ENCODE results near the gene LPCAT1. TPM values are rescaled to one million over a fixed set of nuclear protein-coding genes. Genes with fewer than 3 reads are reported as not detected.

LPCAT1 gene
- total RNA-seq, 4 donors from 2014 or later, result 23.4 to 45.3 (median 26.8) TPM

DNA sequence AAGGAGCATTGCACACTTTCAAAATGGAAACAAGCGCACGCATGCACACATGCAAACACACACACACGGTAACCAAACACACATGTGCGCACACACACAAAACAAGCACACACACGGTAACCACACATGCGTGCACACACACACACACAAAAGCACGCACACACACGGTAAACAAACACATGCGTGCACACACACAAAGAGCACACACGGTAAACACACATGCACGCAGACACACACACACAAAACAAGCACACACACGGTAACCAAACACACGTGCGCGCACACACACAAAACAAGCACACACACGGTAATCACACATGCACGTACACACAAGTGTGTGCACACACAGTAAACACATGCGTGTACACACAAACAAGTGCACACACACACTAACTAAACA is 59.2 kb downstream of the LPCAT1 start:
- H3K36me3 ChIP-seq, result peaks cover 0 to 62% (median 0%) of the 10 kb centered on the region in 3 donors
- TF ChIP-seq EP300 (IDR thresholded peaks at IDR 0.05), result no peak
- TF ChIP-seq, protein P1, sequence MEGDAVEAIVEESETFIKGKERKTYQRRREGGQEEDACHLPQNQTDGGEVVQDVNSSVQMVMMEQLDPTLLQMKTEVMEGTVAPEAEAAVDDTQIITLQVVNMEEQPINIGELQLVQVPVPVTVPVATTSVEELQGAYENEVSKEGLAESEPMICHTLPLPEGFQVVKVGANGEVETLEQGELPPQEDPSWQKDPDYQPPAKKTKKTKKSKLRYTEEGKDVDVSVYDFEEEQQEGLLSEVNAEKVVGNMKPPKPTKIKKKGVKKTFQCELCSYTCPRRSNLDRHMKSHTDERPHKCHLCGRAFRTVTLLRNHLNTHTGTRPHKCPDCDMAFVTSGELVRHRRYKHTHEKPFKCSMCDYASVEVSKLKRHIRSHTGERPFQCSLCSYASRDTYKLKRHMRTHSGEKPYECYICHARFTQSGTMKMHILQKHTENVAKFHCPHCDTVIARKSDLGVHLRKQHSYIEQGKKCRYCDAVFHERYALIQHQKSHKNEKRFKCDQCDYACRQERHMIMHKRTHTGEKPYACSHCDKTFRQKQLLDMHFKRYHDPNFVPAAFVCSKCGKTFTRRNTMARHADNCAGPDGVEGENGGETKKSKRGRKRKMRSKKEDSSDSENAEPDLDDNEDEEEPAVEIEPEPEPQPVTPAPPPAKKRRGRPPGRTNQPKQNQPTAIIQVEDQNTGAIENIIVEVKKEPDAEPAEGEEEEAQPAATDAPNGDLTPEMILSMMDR (IDR thresholded peaks at IDR 0.05), result no peak
- no peak for TF ChIP-seq POLR2A (IDR thresholded peaks at IDR 0.05)
- DNase-seq (ENCODE audit: low spot score in 2 of 2), result no peak
- no peaks in the 10 kb centered on the region for H3K9me3 ChIP-seq
- no peak overlapping the region for H3K4me3 ChIP-seq
- H3K27me3 ChIP-seq, result no peaks in the 10 kb centered on the region
- H3K27ac ChIP-seq, result no peak overlapping the region
- H3K4me1 ChIP-seq, result no peaks in the 10 kb centered on the region
- 91 to 92% methylated on average over 18 of the region's 18 CpGs for WGBS, 2 donors

- 86 to 93% methylated on average over 9 to 14 of the region's 14 CpGs for WGBS, 2 donors
- Histone ChIP-seq H3K9me3 (no peaks in the 10 kb centered on the region), H3K27me3 (no peaks in the 10 kb centered on the region), H3K36me3 (peaks cover 0 to 60% (median 0%) of the 10 kb centered on the region in 3 donors), H3K4me1 (no peaks in the 10 kb centered on the region), H3K4me3 (no peak overlapping the region), H3K27ac (no peak overlapping the region)
- DNase-seq (ENCODE audit: low spot score in 2 of 2), result no peak
- TF ChIP-seq POLR2A (IDR thresholded peaks at IDR 0.05), result no peak
- TF ChIP-seq EP300 (IDR thresholded peaks at IDR 0.05), result no peak
Observed at GRCh38 chr5:1464096-1464446, 59.7 kb downstream of the LPCAT1 start.

DNA sequence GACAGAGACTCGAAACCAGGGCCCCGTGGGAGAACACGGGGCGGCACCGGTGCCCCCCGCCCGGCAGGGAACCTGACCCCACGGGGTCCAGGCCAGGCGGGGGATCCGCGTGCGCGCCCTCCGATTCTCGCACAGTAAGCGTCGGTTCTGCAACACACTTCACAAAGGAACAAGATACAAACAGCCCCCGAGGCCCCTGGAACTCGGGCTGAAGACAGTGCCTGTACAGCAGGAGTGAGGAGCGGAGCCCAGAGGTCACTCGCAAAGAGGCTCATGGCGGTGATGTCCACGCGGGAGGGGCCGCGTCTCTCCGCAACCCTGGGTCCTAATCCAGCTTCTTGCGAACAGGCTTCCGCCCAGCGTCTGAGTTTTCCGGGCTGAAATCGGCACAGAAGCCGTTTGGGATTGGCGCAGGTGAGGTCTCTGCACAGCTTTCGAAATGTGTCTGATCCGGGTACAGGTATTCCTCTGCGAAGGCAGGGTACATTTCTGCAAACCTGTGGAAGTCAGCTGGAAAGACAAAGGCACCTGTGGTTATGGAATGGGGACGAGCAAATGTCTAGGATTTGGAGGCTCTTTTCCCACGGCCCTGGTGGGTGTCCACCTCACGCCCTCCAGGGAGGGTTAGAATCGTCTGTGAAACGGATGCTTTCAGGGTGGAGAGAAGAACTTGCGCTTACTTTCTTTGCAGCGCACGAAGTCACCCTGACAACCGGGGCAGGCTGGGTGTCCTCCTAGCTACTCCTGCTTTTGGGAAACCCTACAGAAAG is 60.2 kb downstream of the LPCAT1 start:
- Histone ChIP-seq H3K4me1 (no peaks in the 10 kb centered on the region), H3K27me3 (no peaks in the 10 kb centered on the region), H3K36me3 (peaks cover 0 to 60% (median 0%) of the 10 kb centered on the region in 3 donors), H3K4me3 (no peak overlapping the region), H3K27ac (no peak overlapping the region), H3K9me3 (no peaks in the 10 kb centered on the region)
- TF ChIP-seq EP300 (IDR thresholded peaks at IDR 0.05), result no peak
- TF ChIP-seq, protein P1 (IDR thresholded peaks at IDR 0.05), result no peak
- TF ChIP-seq POLR2A (IDR thresholded peaks at IDR 0.05), result no peak
- no peak for DNase-seq (ENCODE audit: low spot score in 2 of 2)
- 93 to 95% methylated on average over 46 of the region's 46 CpGs for WGBS, 2 donors

- H3K4me3 ChIP-seq, result no peak overlapping the region
Observed at GRCh38 chr5:1462358-1462757, 61.4 kb downstream of the LPCAT1 start.

GRCh38 chr5:1461396-1461795 is 62.4 kb downstream of the LPCAT1 start:
- Histone ChIP-seq H3K27ac (no peak overlapping the region), H3K27me3 (no peaks in the 10 kb centered on the region), H3K36me3 (peaks cover 0 to 41% (median 0%) of the 10 kb centered on the region in 3 donors), H3K4me3 (no peak overlapping the region), H3K4me1 (no peaks in the 10 kb centered on the region), H3K9me3 (peaks cover 0 to 3% (median 0%) of the 10 kb centered on the region in 4 donors)
- DNase-seq (ENCODE audit: low spot score in 2 of 2), result no peak
- WGBS, 2 donors, result 86 to 89% methylated on average over 10 of the region's 10 CpGs
- TF ChIP-seq POLR2A (IDR thresholded peaks at IDR 0.05) (no peak), EP300 (IDR thresholded peaks at IDR 0.05) (no peak)
- TF ChIP-seq, protein P1 (IDR thresholded peaks at IDR 0.05), result no peak

More at GRCh38 chr5:1462358-1462757, 61.4 kb downstream of the LPCAT1 start:
- TF ChIP-seq POLR2A (IDR thresholded peaks at IDR 0.05) (no peak), EP300 (IDR thresholded peaks at IDR 0.05) (no peak)
- TF ChIP-seq, protein P1 (IDR thresholded peaks at IDR 0.05), result no peak
- Histone ChIP-seq H3K27ac (no peak overlapping the region), H3K4me1 (no peaks in the 10 kb centered on the region), H3K9me3 (no peaks in the 10 kb centered on the region), H3K27me3 (no peaks in the 10 kb centered on the region), H3K36me3 (peaks cover 0 to 51% (median 0%) of the 10 kb centered on the region in 3 donors)
- WGBS, 2 donors, result 87 to 88% methylated on average over 17 to 20 of the region's 20 CpGs
- DNase-seq (ENCODE audit: low spot score in 2 of 2), result no peak

All from tibial nerve (tissue), 4 donors.